ENCODE results near the gene SLBP.
A peak's percentile ranks its signal among the peaks of the same experiment; 100 is the strongest.
"Not testable (repeated sequence)": the region's sequence is repeated elsewhere in the genome, so short reads cannot be mapped to it uniquely, and the experiment has no call there.

SLBP gene

DNA sequence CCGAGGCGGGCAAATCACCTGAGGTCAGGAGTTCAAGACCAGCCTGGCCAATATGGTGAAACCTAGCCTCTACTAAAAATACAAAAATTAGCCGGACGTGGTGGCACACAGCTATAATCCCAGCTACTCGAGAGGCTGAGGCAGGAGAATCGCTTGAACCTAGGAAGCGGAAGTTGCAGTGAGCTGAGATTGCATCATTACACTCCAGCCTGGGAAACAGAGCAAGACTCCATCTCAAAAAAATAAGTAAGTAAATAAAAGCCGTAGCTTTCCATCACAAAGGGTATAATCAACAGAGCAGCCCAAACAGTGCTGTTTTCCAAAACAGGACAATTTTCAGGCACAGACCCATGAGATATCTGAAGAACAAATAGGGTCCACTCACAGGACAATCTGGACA lies 10.4 kb downstream of the SLBP start:
- not testable (repeated sequence) for H3K27ac ChIP-seq (ENCODE audit: insufficient read depth in 1 of 2, low read depth in 1 of 2, low read length in 2 of 2, poor library complexity in 1 of 2, severe bottlenecking in 2 of 2); DNase-seq; H3K4me3 ChIP-seq (ENCODE audit: control insufficient read depth in 1 of 7, extremely low read depth in 1 of 7, insufficient read depth in 4 of 7, low read depth in 2 of 7, low read length in 6 of 7); H3K4me1 ChIP-seq (ENCODE audit: control extremely low read depth in 1 of 4, control insufficient read depth in 4 of 4, insufficient read depth in 4 of 4, low read length in 3 of 4); H3K9me3 ChIP-seq (ENCODE audit: control extremely low read depth in 1 of 5, control insufficient read depth in 4 of 5, insufficient read depth in 2 of 5, low read depth in 1 of 5, low read length in 4 of 5); H3K27me3 ChIP-seq (replicated peaks in 2 of 5; ENCODE audit: control insufficient read depth in 4 of 5, insufficient read depth in 5 of 5, low read length in 4 of 5)
- POLR2A ChIA-PET: interaction anchor here (1.2 kb wide), 1 partner anchor 21 kb away, joined by 4 read pairs; no protein-coding TSS in a partner anchor
- H3K36me3 ChIP-seq (ENCODE audit: control insufficient read depth in 4 of 4, insufficient read depth in 4 of 4, low read length in 3 of 4): peaks cover 13 to 83% (median 64%) of the 10 kb centered on the region in 4 experiments
- WGBS (ENCODE audit: insufficient coverage): 100% methylated on average over 6 of the region's 8 CpGs
- CTCF ChIA-PET: interaction anchor here (6.4 to 29.6 kb wide), 2 partner anchors 9 to 24 kb away, joined by 67 to 705 read pairs; partner anchors contain the start of genes TACC3 and TMEM129

- Histone ChIP-seq H3K4me3 (ENCODE audit: control insufficient read depth in 1 of 7, extremely low read depth in 1 of 7, insufficient read depth in 4 of 7, low read depth in 2 of 7, low read length in 6 of 7) (no peak overlapping the region), H3K27me3 (replicated peaks in 2 of 5; ENCODE audit: control insufficient read depth in 4 of 5, insufficient read depth in 5 of 5, low read length in 4 of 5) (no peaks in the 10 kb centered on the region), H3K36me3 (ENCODE audit: control insufficient read depth in 4 of 4, insufficient read depth in 4 of 4, low read length in 3 of 4) (peaks cover 14 to 86% (median 58%) of the 10 kb centered on the region in 4 experiments), H3K27ac (ENCODE audit: insufficient read depth in 1 of 2, low read depth in 1 of 2, low read length in 2 of 2, poor library complexity in 1 of 2, severe bottlenecking in 2 of 2) (no peak overlapping the region), H3K4me1 (ENCODE audit: control extremely low read depth in 1 of 4, control insufficient read depth in 4 of 4, insufficient read depth in 4 of 4, low read length in 3 of 4) (no peaks in the 10 kb centered on the region), H3K9me3 (ENCODE audit: control extremely low read depth in 1 of 5, control insufficient read depth in 4 of 5, insufficient read depth in 2 of 5, low read depth in 1 of 5, low read length in 4 of 5) (no peaks in the 10 kb centered on the region)
- ChIA-PET CTCF (interaction anchor here (1.0 to 29.6 kb wide), 4 partner anchors 10 to 52 kb away, joined by 3 to 705 read pairs (median 46); partner anchors contain the start of genes SLBP, TACC3 and TMEM129), POLR2A (no interaction called here)
- 95% methylated on average over 2 of the region's 5 CpGs for WGBS (ENCODE audit: insufficient coverage)
- DNase-seq: no peak
Measured at GRCh38 chr4:1695913-1696312, 16.2 kb downstream of the SLBP start.

DNA sequence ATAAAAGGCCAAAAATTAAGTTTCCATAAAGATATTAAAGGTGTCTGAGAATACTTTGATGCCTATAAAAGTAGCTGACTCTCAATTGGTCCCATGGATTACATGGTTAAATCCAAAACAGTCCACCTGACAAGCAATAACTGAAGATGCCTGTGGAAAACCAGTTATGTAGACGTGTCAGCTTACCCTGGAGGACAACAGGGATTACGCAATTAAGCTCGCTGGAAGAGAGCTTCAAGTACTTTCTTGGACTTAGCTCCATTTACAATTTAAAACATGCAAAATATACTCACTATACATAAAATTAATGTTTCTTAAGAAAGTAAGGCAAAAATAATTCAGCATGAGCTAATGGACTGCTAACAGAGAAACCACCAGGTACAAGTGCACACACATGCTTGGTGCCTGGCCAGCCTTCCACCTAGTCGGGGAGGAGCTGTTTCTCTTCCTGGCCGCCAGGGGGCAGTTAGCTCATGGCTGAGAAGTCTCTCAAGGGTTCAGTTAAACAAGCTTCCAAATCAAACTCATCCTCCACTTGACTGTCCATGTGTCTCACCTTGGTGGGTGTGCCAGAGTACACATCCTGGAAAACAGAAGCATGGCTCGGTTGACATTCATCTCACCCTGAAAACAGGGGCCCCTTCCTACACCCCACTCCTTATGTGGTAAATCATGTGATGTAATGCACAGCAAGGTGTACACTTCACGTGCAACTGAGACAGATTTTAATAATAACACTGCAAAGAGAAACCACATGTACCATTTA lies 18.8 kb downstream of the SLBP start:
- Histone ChIP-seq H3K4me1 (ENCODE audit: control extremely low read depth in 1 of 4, control insufficient read depth in 4 of 4, insufficient read depth in 4 of 4, low read length in 3 of 4) (no peaks in the 10 kb centered on the region), H3K27ac (ENCODE audit: insufficient read depth in 1 of 2, low read depth in 1 of 2, low read length in 2 of 2, poor library complexity in 1 of 2, severe bottlenecking in 2 of 2) (no peak overlapping the region), H3K9me3 (ENCODE audit: control extremely low read depth in 1 of 5, control insufficient read depth in 4 of 5, insufficient read depth in 2 of 5, low read depth in 1 of 5, low read length in 4 of 5) (no peaks in the 10 kb centered on the region), H3K27me3 (replicated peaks in 2 of 5; ENCODE audit: control insufficient read depth in 4 of 5, insufficient read depth in 5 of 5, low read length in 4 of 5) (no peaks in the 10 kb centered on the region), H3K36me3 (ENCODE audit: control insufficient read depth in 4 of 4, insufficient read depth in 4 of 4, low read length in 3 of 4) (peaks cover 11 to 72% (median 47%) of the 10 kb centered on the region in 4 experiments), H3K4me3 (ENCODE audit: control insufficient read depth in 1 of 7, extremely low read depth in 1 of 7, insufficient read depth in 4 of 7, low read depth in 2 of 7, low read length in 6 of 7) (no peak overlapping the region)
- peak; percentile 80 to 91 (median 91) for DNase-seq
- ChIA-PET CTCF (interaction anchor here (0.6 to 29.6 kb wide), 25 partner anchors 11 to 346 kb away, joined by 3 to 705 read pairs (median 4); partner anchors contain the start of genes FAM53A, SLBP, TACC3 and TMEM129), POLR2A (interaction anchor here (0.6 to 3.1 kb wide), 6 partner anchors 19 to 37 kb away, joined by 3 to 19 read pairs (median 6); partner anchors contain the start of genes SLBP, TACC3 and TMEM129)
- 28% methylated on average over 4 of the region's 7 CpGs for WGBS (ENCODE audit: insufficient coverage)

- ChIA-PET CTCF (interaction anchor here (1.0 to 29.6 kb wide), 13 partner anchors 12 to 219 kb away, joined by 3 to 705 read pairs (median 5); partner anchors contain the start of genes SLBP, TACC3 and TMEM129), POLR2A (interaction anchor here (0.7 to 3.1 kb wide), 4 partner anchors 20 to 34 kb away, joined by 3 to 19 read pairs (median 4); partner anchors contain the start of gene SLBP)
- WGBS (ENCODE audit: insufficient coverage): 100% methylated on average over 9 of the region's 9 CpGs
- DNase-seq: no peak
- Histone ChIP-seq H3K4me1 (ENCODE audit: control extremely low read depth in 1 of 4, control insufficient read depth in 4 of 4, insufficient read depth in 4 of 4, low read length in 3 of 4) (no peaks in the 10 kb centered on the region), H3K9me3 (ENCODE audit: control extremely low read depth in 1 of 5, control insufficient read depth in 4 of 5, insufficient read depth in 2 of 5, low read depth in 1 of 5, low read length in 4 of 5) (no peaks in the 10 kb centered on the region), H3K36me3 (ENCODE audit: control insufficient read depth in 4 of 4, insufficient read depth in 4 of 4, low read length in 3 of 4) (peaks cover 11 to 63% (median 39%) of the 10 kb centered on the region in 4 experiments), H3K4me3 (ENCODE audit: control insufficient read depth in 1 of 7, extremely low read depth in 1 of 7, insufficient read depth in 4 of 7, low read depth in 2 of 7, low read length in 6 of 7) (no peak overlapping the region), H3K27me3 (replicated peaks in 2 of 5; ENCODE audit: control insufficient read depth in 4 of 5, insufficient read depth in 5 of 5, low read length in 4 of 5) (no peaks in the 10 kb centered on the region), H3K27ac (ENCODE audit: insufficient read depth in 1 of 2, low read depth in 1 of 2, low read length in 2 of 2, poor library complexity in 1 of 2, severe bottlenecking in 2 of 2) (no peak overlapping the region)
Measured at GRCh38 chr4:1691737-1692373, 20.3 kb downstream of the SLBP start.

GRCh38 chr4:1690698-1691097 lies 21.4 kb downstream of the SLBP start:
- Histone ChIP-seq H3K36me3 (ENCODE audit: control insufficient read depth in 4 of 4, insufficient read depth in 4 of 4, low read length in 3 of 4) (peaks cover 9 to 52% (median 30%) of the 10 kb centered on the region in 4 experiments), H3K9me3 (ENCODE audit: control extremely low read depth in 1 of 5, control insufficient read depth in 4 of 5, insufficient read depth in 2 of 5, low read depth in 1 of 5, low read length in 4 of 5) (no peaks in the 10 kb centered on the region), H3K4me3 (ENCODE audit: control insufficient read depth in 1 of 7, extremely low read depth in 1 of 7, insufficient read depth in 4 of 7, low read depth in 2 of 7, low read length in 6 of 7) (no peak overlapping the region), H3K27ac (ENCODE audit: insufficient read depth in 1 of 2, low read depth in 1 of 2, low read length in 2 of 2, poor library complexity in 1 of 2, severe bottlenecking in 2 of 2) (no peak overlapping the region), H3K27me3 (replicated peaks in 2 of 5; ENCODE audit: control insufficient read depth in 4 of 5, insufficient read depth in 5 of 5, low read length in 4 of 5) (no peaks in the 10 kb centered on the region), H3K4me1 (ENCODE audit: control extremely low read depth in 1 of 4, control insufficient read depth in 4 of 4, insufficient read depth in 4 of 4, low read length in 3 of 4) (no peaks in the 10 kb centered on the region)
- POLR2A ChIA-PET: interaction anchor here (1.3 to 1.4 kb wide), 2 partner anchors 22 to 33 kb away, joined by 3 to 6 read pairs; partner anchors contain the start of gene SLBP
- CTCF ChIA-PET: interaction anchor here (1.5 to 29.6 kb wide), 4 partner anchors 14 to 35 kb away, joined by 4 to 705 read pairs (median 78); partner anchors contain the start of genes SLBP, TACC3 and TMEM129
- no peak for DNase-seq
- WGBS (ENCODE audit: insufficient coverage): 100% methylated on average over 1 of the region's 3 CpGs

GRCh38 chr4:1686440-1687036 lies 25.6 kb downstream of the SLBP start:
- Histone ChIP-seq H3K4me3 (ENCODE audit: control insufficient read depth in 1 of 7, extremely low read depth in 1 of 7, insufficient read depth in 4 of 7, low read depth in 2 of 7, low read length in 6 of 7) (no peak overlapping the region), H3K36me3 (ENCODE audit: control insufficient read depth in 4 of 4, insufficient read depth in 4 of 4, low read length in 3 of 4) (peaks cover 2 to 15% (median 8%) of the 10 kb centered on the region in 4 experiments), H3K4me1 (ENCODE audit: control extremely low read depth in 1 of 4, control insufficient read depth in 4 of 4, insufficient read depth in 4 of 4, low read length in 3 of 4) (peaks cover 8 to 19% (median 18%) of the 10 kb centered on the region in 4 experiments), H3K9me3 (ENCODE audit: control extremely low read depth in 1 of 5, control insufficient read depth in 4 of 5, insufficient read depth in 2 of 5, low read depth in 1 of 5, low read length in 4 of 5) (no peaks in the 10 kb centered on the region), H3K27ac (ENCODE audit: insufficient read depth in 1 of 2, low read depth in 1 of 2, low read length in 2 of 2, poor library complexity in 1 of 2, severe bottlenecking in 2 of 2) (no peak overlapping the region), H3K27me3 (replicated peaks in 2 of 5; ENCODE audit: control insufficient read depth in 4 of 5, insufficient read depth in 5 of 5, low read length in 4 of 5) (no peaks in the 10 kb centered on the region)
- ChIA-PET CTCF (no interaction called here), POLR2A (no interaction called here)
- DNase-seq: no peak
- WGBS (ENCODE audit: insufficient coverage): 88% methylated on average over 7 of the region's 7 CpGs

Data from common myeloid progenitor, CD34-positive (primary cell).